Omental fat pad (tissue), 4 donors: ENCODE data around the gene SLC10A7. TPM values are rescaled to one million over a fixed set of nuclear protein-coding genes. Genes with fewer than 3 reads are reported as not detected.

Experiments
- ATAC-seq: fragments of 150-250 bp; one replicate; pipeline ENCODE4 v1.9.1; 2016; ENCODE audit warnings: mild to moderate bottlenecking, moderate library complexity; ENCODE audit not compliant: low FRiP score
- DNase-seq: peaks from one replicate; pipeline ENCODE4 v3.0.0-alpha.2; 2019; ENCODE audit warnings: low spot score
- CTCF ChIP-seq, 3 donors: fragments of 450-650 bp; IDR thresholded peaks; one replicate each; pipeline ENCODE4 v1.5.1; 2016 to 2017; ENCODE audit warnings: antibody characterized with exemption in 3 of 3, mild to moderate bottlenecking in 3 of 3, moderate library complexity in 2 of 3
- total RNA-seq, 4 donors: library from RNA; depleted of rRNA; stranded (reverse); fragments of >200 nt; gene quantifications; one replicate each; pipeline ENCODE4 v1.1.0, GENCODE V29; 2016

SLC10A7 gene
- total RNA-seq, 4 donors from 2014 or later, result 5.9 to 17.2 (median 12.9) TPM

DNA sequence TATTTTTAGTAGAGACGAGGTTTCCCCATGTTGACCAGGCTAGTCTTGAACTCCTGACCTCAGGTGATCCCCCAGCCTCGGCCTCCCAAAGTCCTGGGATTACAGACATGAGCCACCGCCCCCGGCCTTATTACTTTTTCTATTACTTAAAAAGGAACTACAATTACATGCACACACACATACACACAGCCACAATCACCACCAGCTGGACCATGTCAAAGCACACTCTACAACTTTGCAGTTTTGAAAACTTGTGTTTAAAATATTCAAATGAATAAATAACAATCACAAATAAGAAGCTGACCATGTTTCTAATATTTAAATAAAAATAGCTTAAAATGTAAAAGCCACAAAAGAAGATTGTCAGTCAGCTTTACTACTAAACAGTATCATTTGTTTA lies 23.4 kb downstream of the SLC10A7 start:
- no peak for TF ChIP-seq CTCF (IDR thresholded peaks at IDR 0.05)
- no peak for DNase-seq
- ATAC-seq, result no peak

GRCh38 chr4:146495269-146495668 lies 26.5 kb downstream of the SLC10A7 start:
- DNase-seq (no peak), ATAC-seq (peak; percentile 68)
- TF ChIP-seq CTCF (IDR thresholded peaks at IDR 0.05), result no peak

GRCh38 chr4:146494143-146494542 lies 27.6 kb downstream of the SLC10A7 start:
- DNase-seq (no peak), ATAC-seq (no peak)
- TF ChIP-seq CTCF (IDR thresholded peaks at IDR 0.05), result no peak

GRCh38 chr4:146490106-146490505 lies 31.6 kb downstream of the SLC10A7 start:
- no peak for DNase-seq
- no peak for TF ChIP-seq CTCF (IDR thresholded peaks at IDR 0.05)
- no peak for ATAC-seq

DNA sequence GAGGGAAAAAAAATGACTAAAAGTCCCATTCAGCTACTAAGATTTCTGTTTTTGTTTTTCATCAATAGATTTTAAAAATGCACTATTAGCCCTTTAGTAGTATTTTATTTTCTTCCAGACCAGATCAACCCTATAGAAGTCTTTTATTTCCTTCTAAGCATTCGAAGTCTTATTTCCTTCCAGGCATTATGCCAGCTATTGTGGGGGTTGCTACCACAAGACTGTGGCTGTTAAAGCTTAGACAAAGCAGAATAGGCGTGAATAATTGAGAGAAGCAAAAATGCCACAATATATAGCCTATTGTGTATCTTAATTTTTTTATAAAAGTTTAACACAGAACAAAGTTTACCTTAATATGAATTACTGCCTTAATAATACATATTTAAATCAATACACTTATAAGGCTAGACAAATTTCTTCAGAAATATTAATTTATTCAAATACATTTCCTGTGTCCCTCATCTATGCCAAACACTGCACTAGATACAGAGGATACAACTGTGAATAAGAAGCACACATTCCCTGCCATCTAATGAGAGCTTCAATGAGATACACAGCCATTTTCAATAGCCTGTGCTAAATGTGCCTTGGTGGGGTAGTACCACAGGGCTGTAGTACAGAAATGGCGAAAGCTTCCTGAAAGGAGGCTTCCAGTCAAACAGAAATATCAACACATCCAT lies 33.1 kb downstream of the SLC10A7 start:
- no peak for TF ChIP-seq CTCF (IDR thresholded peaks at IDR 0.05)
- ATAC-seq (no peak), DNase-seq (no peak)

- DNase-seq (no peak), ATAC-seq (no peak)
- TF ChIP-seq CTCF (IDR thresholded peaks at IDR 0.05), result no peak
Measured at GRCh38 chr4:146486565-146486964, 35.2 kb downstream of the SLC10A7 start.

DNA sequence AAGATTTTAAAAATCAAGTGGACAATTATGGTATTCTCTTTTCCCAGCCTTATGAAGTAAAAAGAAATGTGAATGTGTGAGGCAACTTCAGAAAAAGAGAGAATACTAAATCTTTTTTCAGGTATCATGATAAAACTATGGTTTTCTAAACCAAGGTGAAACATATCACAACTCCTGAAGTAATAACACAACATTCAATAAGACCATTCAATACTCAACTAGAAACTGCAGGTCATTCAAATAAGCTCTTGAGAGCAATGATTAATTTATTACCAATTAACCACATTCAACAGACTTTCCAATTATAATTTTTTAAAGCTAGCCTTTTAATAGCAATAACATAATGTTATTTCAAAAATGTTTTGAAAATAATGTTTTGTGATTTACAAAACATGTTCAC lies 35.8 kb downstream of the SLC10A7 start:
- no peak for TF ChIP-seq CTCF (IDR thresholded peaks at IDR 0.05)
- ATAC-seq (no peak), DNase-seq (no peak)
